GM12878 (cell line): ENCODE results near the gene PSAP. TPM values are rescaled to one million over a fixed set of nuclear protein-coding genes. Genes with fewer than 3 reads are reported as not detected.

Experiments used
- ATAC-seq: fragments of 200-7000 bp; cut with Tn5 transposase; 3 replicates; pipeline ENCODE4 v1.9.1; 2020; ENCODE audit warnings: mild to moderate bottlenecking, moderate library complexity
- BruUV-seq: library from RNA; stranded (reverse); fragments of 400-500 nt; replicated peaks from 2 replicates; lab custom pipeline; 2021; lab: Mats Ljungman, UMichigan
- CTCF ChIA-PET: fragments of 300-600 bp; sonication (Branson Sonifier 250); formaldehyde crosslinking; extraction: SDS; loops from one replicate; lab custom pipeline; 2021; ENCODE audit warnings: inconsistent platforms; lab: Yijun Ruan, JAX
- POLR2A ChIA-PET: fragments of 350-600 bp; formaldehyde crosslinking; extraction: SDS; loops from one replicate; lab custom pipeline; 2021; ENCODE audit warnings: inconsistent platforms; lab: Charles Lee
- RAD21 ChIA-PET: fragments of 300-600 bp; sonication (Branson Sonifier 250); formaldehyde crosslinking; loops from one replicate; lab custom pipeline; 2023; ENCODE audit warnings: antibody characterized with exemption; ENCODE audit not compliant: unreplicated experiment; lab: Charles Lee
- SMC1A ChIA-PET: fragments of 300-600 bp; sonication (Branson Sonifier 250); formaldehyde crosslinking; loops from one replicate; lab custom pipeline; 2023; ENCODE audit not compliant: unreplicated experiment, uncharacterized antibody; lab: Charles Lee
- DNase-seq: peaks from one replicate; pipeline ENCODE4 v3.0.0-alpha.2; 2011; ENCODE audit warnings: low read depth, low spot score
- FAIRE-seq: peaks from 3 replicates; lab custom pipeline; 2011; peaks lifted over from hg19 to GRCh38; lab: Jason Lieb, UNC
- H2AFZ ChIP-seq: 2 replicates; pipeline ENCODE4 v1.6.0; 2011; ENCODE audit warnings: low read depth, low read length, control low read depth; ENCODE audit not compliant: control insufficient read depth
- H3K27ac ChIP-seq: 2 replicates; pipeline ENCODE4 v1.5.1; 2011; ENCODE audit warnings: control low read depth; ENCODE audit not compliant: control insufficient read depth, insufficient read depth
- H3K27me3 ChIP-seq, 2 experiments: replicated peaks in 1 of 2; 2 replicates each; pipeline versions ENCODE4 v1.6.0 to v1.6.1; 2011; ENCODE audit warnings: low read length in 1 of 2; ENCODE audit not compliant: control insufficient read depth in 2 of 2, insufficient read depth in 2 of 2
- H3K36me3 ChIP-seq, 2 experiments: 2 replicates each; pipeline ENCODE4 v1.5.1; 2011; ENCODE audit warnings: low read length in 1 of 2; ENCODE audit not compliant: control insufficient read depth in 2 of 2, insufficient read depth in 2 of 2
- H3K4me1 ChIP-seq: 2 replicates; pipeline ENCODE4 v1.6.1; 2011; ENCODE audit warnings: mild to moderate bottlenecking, low read length, moderate library complexity, mixed read lengths; ENCODE audit not compliant: control insufficient read depth, insufficient read depth
- H3K4me2 ChIP-seq: 2 replicates; pipeline ENCODE4 v1.6.0; 2011; ENCODE audit warnings: control low read depth; ENCODE audit not compliant: control insufficient read depth, insufficient read depth
- H3K4me3 ChIP-seq: fragments of 200-600 bp; sonication (generic); 2 replicates; pipeline ENCODE4 v1.5.1; 2016
- H3K79me2 ChIP-seq: 2 replicates; pipeline ENCODE4 v1.6.0; 2011; ENCODE audit warnings: low read length; ENCODE audit not compliant: control insufficient read depth, insufficient read depth
- H3K9ac ChIP-seq: 2 replicates; pipeline ENCODE4 v1.8.0; 2011; ENCODE audit warnings: low read length, control low read depth, mixed read lengths; ENCODE audit not compliant: control insufficient read depth, insufficient read depth
- H3K9me3 ChIP-seq: replicated peaks from 3 replicates; pipeline ENCODE4 v1.5.1; 2011; ENCODE audit warnings: mild to moderate bottlenecking, low read length; ENCODE audit not compliant: control insufficient read depth, insufficient read depth
- H4K20me1 ChIP-seq: 2 replicates; pipeline ENCODE4 v1.6.0; 2011; ENCODE audit not compliant: control insufficient read depth, insufficient read depth
- MEF2A ChIP-seq: IDR thresholded peaks from 2 replicates; pipeline ENCODE4 v1.6.1; 2011; ENCODE audit warnings: low read depth, mild to moderate bottlenecking, low read length, moderate library complexity; ENCODE audit not compliant: insufficient read depth
- SRF ChIP-seq, 2 experiments: IDR thresholded peaks; 2 replicates each; pipeline ENCODE4 v1.6.1; 2011; ENCODE audit warnings: low read depth in 2 of 2, low read length in 2 of 2, mild to moderate bottlenecking in 1 of 2, moderate library complexity in 1 of 2
- STAT3 ChIP-seq: IDR thresholded peaks from 2 replicates; pipeline ENCODE4 v1.6.1; 2011; ENCODE audit warnings: low read depth, low read length, improper control_type of control experiment
- YY1 ChIP-seq: IDR thresholded peaks from 2 replicates; pipeline ENCODE4 v1.6.1; 2011; ENCODE audit warnings: low read depth, mild to moderate bottlenecking, low read length
- WGBS: methylation state at CpG from one replicate; pipeline ENCODE4 v1.1.6; 2016; ENCODE audit warnings: low lambda C conversion rate; ENCODE audit not compliant: insufficient replicate concordance, insufficient coverage; ENCODE audit errors: missing lambda C conversion rate; 5-methylcytosine and 5-hydroxymethylcytosine counted together
- in situ Hi-C: fragments of 300-500 bp; cut with MboI; formaldehyde crosslinking; loops from 9 replicates; pipeline ENCODE4 v1.14.3; 2018; ENCODE audit warnings: mixed read lengths
- intact Hi-C: fragments of 100-400 bp; cut with micrococcal nuclease; formaldehyde crosslinking; loops from one replicate; pipeline ENCODE4 v1.14.2; 2022; ENCODE audit not compliant: unreplicated experiment
- polyA plus RNA-seq, 11 experiments: library from polyadenylated mRNA; depleted of rRNA in 4 of 11; unstranded in 6 of 11; stranded (reverse) in 5 of 11; fragments of >200 nt; fragmentation: Nextera tagmentation in 4 of 11; fragmentation: Illumina TruSeq in 1 of 11; extraction: Ambion mirVana in 4 of 11; extraction: Trizol in 1 of 11; gene quantifications; 1 replicate in 1 of 11; 2 replicates in 10 of 11; pipeline versions ENCODE4 v1.2.1 to v1.2.3, GENCODE V29; 2011 to 2016; ENCODE audit warnings: inconsistent platforms in 2 of 11, missing spikeins in 2 of 11, low read depth in 1 of 11
- total RNA-seq, 4 experiments: library from RNA; depleted of rRNA in 3 of 4; stranded (reverse); fragments of >200 nt in 3 of 4; fragmentation: Illumina TruSeq in 1 of 4; extraction: Trizol in 1 of 4; gene quantifications; 2 replicates each; pipeline versions ENCODE4 v1.2.1 to v1.2.3, GENCODE V29; 2013 to 2021
- TF ChIP-seq, protein P1 (sequence below): IDR thresholded peaks from 2 replicates; pipeline ENCODE4 v1.6.1; 2011; ENCODE audit warnings: borderline replicate concordance, low read depth, mild to moderate bottlenecking, moderate library complexity, mixed read lengths, low read length; ENCODE audit not compliant: insufficient read depth; ENCODE audit errors: extremely low read length
- TF ChIP-seq, protein P2 (sequence below): fragments of 450-650 bp; IDR thresholded peaks from 2 replicates; pipeline ENCODE4 v1.6.1; 2016; ENCODE audit warnings: mild to moderate bottlenecking
- TF ChIP-seq, protein P3 (sequence below): fragments of 450-650 bp; IDR thresholded peaks from 2 replicates; pipeline ENCODE4 v1.6.1; 2017; ENCODE audit warnings: mild to moderate bottlenecking, moderate library complexity

Gene PSAP
- total and polyA plus RNA-seq, 10 of the 15 experiments (the other 5 are each of a cell fraction or from before 2014, with no cell fraction given) = 178 to 336 (median 286) TPM

DNA sequence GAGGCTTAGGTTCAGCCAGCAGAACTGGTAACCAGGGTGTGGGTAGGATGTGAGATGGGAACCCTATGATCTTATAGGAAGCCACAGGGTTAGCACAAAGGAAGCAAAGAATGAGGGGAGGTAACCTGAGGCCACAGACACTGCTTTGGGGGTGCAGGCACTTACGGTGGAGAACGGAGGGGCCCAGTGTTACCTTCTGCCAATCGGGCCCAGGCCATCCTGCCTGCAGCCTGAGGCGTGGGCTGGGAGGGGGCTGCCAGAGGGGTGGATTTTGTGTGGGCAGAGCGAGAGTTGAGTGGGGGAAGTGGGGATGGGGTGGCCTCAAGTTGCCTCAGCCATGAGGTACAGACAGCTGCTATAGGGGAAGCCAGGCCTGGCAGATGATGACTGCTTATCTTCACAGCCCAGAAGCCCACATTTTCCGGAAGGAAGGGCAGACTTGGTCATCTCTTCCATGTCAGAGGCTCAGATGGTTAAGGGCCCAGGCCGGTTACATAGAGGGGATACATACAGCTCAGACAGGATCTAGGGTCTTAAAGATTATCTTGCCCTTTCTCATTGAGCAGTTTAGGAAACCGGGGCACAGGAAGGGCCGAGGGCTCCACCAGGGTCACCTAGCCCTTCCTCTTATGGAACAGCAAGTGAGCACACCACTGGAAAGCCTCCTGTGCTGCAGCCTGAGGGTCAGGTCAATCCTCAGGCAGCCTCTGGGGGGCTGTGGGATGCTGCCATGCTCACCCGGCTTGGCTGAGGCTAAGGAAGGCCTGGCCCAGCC, 53.3 kb downstream of the PSAP start:
- in situ Hi-C loops = no loop called here
- SMC1A ChIA-PET = interaction anchor here (1.3 kb wide), 1 partner anchor 23 kb away, joined by 3 read pairs; no protein-coding TSS in a partner anchor
- TF ChIP-seq SRF (IDR thresholded peaks at IDR 0.05; ENCODE audit: low read depth in 2 of 2, low read length in 2 of 2) (0 out of 4 replicates have a peak, but pooled peaks of 1 of the 2 experiments have one; percentile 21), MEF2A (no peak)
- TF ChIP-seq, all 136 proteins: peak for 1
- ATAC-seq (no peak), FAIRE-seq (no peak), DNase-seq (no peak)
- H3K27ac ChIP-seq = no peak overlapping the region
- BruUV-seq = no TSS peak
- H3K4me3 ChIP-seq = no peak overlapping the region
- no peak overlapping the region for H3K4me2 ChIP-seq
- CTCF ChIA-PET = interaction anchor here (1.2 to 1.4 kb wide), 2 partner anchors 12 to 14 kb away, joined by 3 to 6 read pairs; no protein-coding TSS in a partner anchor
- WGBS = 50% methylated on average over 10 of the region's 10 CpGs
- H3K27me3 ChIP-seq = no peaks in the 10 kb centered on the region
- RAD21 ChIA-PET = no interaction called here
- H3K4me1 ChIP-seq = peaks cover 12% of the 10 kb centered on the region
- intact Hi-C loops = no loop called here
- POLR2A ChIA-PET = no interaction called here
- no peaks in the 10 kb centered on the region for H4K20me1 ChIP-seq
- H2AFZ ChIP-seq = no peak overlapping the region
- no peaks in the 10 kb centered on the region for H3K79me2 ChIP-seq
- no peaks in the 10 kb centered on the region; the same call in 2 of the 3 replicates for H3K9me3 ChIP-seq
- H3K36me3 ChIP-seq = no peaks in the 10 kb centered on the region
- no peak overlapping the region for H3K9ac ChIP-seq

DNA sequence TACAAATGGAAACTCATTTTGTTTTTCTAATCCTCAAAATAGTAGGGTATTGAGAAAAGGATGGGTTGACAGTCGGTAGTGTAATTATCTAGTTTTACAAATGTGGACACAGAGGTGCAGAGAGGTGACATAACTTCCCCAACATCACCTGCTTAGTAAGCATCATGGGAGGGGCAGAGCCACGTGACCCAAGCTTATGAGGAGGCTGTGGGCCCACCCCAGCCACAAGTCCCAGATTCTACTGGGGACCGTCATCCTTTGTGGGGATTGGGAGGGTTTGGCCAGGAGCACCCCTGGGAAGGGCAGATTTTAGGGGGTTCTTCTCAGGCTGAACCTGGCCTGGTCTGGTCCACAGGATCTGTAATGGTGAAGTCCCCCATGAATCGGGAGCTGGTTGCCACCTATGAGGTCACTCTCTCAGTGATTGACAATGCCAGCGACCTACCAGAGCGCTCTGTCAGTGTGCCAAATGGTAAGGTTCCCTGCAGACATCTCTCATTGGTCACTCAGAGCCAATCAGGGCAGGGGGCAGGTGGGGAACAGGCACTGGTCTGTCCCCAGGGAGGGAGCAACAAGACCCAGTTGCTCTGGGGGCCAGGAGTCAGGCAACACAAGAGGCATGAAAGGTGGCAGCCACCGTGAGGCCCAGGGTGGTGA, 54.2 kb downstream of the PSAP start:
- Histone ChIP-seq H2AFZ (no peak overlapping the region), H3K9me3 (no peaks in the 10 kb centered on the region; the same call in 2 of the 3 replicates), H3K27me3 (no peaks in the 10 kb centered on the region), H3K4me2 (no peak overlapping the region), H4K20me1 (no peaks in the 10 kb centered on the region), H3K27ac (no peak overlapping the region), H3K9ac (no peak overlapping the region), H3K79me2 (no peaks in the 10 kb centered on the region), H3K36me3 (no peaks in the 10 kb centered on the region), H3K4me1 (peaks cover 12% of the 10 kb centered on the region), H3K4me3 (no peak overlapping the region)
- RAD21 ChIA-PET = no interaction called here
- SMC1A ChIA-PET = interaction anchor here (1.3 kb wide), 1 partner anchor 23 kb away, joined by 3 read pairs; no protein-coding TSS in a partner anchor
- no peak for ATAC-seq
- no peak for DNase-seq
- 23% methylated on average over 7 of the region's 7 CpGs for WGBS
- in situ Hi-C loops (no loop called here), intact Hi-C loops (no loop called here)
- CTCF ChIA-PET = interaction anchor here (1.2 kb wide), 1 partner anchor 11 kb away, joined by 3 read pairs; no protein-coding TSS in a partner anchor
- FAIRE-seq = no peak
- no TSS peak for BruUV-seq
- POLR2A ChIA-PET = interaction anchor here (0.6 kb wide), 1 partner anchor 1684 kb away, joined by 4 read pairs; no protein-coding TSS in a partner anchor
- TF ChIP-seq, protein P1, sequence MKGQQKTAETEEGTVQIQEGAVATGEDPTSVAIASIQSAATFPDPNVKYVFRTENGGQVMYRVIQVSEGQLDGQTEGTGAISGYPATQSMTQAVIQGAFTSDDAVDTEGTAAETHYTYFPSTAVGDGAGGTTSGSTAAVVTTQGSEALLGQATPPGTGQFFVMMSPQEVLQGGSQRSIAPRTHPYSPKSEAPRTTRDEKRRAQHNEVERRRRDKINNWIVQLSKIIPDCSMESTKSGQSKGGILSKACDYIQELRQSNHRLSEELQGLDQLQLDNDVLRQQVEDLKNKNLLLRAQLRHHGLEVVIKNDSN = no peak
- no peak for TF ChIP-seq STAT3
- TF ChIP-seq, protein P2, sequence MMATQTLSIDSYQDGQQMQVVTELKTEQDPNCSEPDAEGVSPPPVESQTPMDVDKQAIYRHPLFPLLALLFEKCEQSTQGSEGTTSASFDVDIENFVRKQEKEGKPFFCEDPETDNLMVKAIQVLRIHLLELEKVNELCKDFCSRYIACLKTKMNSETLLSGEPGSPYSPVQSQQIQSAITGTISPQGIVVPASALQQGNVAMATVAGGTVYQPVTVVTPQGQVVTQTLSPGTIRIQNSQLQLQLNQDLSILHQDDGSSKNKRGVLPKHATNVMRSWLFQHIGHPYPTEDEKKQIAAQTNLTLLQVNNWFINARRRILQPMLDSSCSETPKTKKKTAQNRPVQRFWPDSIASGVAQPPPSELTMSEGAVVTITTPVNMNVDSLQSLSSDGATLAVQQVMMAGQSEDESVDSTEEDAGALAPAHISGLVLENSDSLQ = peak; percentile 68
- TF ChIP-seq, protein P3, sequence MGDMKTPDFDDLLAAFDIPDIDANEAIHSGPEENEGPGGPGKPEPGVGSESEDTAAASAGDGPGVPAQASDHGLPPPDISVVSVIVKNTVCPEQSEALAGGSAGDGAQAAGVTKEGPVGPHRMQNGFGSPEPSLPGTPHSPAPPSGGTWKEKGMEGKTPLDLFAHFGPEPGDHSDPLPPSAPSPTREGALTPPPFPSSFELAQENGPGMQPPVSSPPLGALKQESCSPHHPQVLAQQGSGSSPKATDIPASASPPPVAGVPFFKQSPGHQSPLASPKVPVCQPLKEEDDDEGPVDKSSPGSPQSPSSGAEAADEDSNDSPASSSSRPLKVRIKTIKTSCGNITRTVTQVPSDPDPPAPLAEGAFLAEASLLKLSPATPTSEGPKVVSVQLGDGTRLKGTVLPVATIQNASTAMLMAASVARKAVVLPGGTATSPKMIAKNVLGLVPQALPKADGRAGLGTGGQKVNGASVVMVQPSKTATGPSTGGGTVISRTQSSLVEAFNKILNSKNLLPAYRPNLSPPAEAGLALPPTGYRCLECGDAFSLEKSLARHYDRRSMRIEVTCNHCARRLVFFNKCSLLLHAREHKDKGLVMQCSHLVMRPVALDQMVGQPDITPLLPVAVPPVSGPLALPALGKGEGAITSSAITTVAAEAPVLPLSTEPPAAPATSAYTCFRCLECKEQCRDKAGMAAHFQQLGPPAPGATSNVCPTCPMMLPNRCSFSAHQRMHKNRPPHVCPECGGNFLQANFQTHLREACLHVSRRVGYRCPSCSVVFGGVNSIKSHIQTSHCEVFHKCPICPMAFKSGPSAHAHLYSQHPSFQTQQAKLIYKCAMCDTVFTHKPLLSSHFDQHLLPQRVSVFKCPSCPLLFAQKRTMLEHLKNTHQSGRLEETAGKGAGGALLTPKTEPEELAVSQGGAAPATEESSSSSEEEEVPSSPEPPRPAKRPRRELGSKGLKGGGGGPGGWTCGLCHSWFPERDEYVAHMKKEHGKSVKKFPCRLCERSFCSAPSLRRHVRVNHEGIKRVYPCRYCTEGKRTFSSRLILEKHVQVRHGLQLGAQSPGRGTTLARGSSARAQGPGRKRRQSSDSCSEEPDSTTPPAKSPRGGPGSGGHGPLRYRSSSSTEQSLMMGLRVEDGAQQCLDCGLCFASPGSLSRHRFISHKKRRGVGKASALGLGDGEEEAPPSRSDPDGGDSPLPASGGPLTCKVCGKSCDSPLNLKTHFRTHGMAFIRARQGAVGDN = no peak
- TF ChIP-seq YY1 = no peak
